GM19035 (cell line): ENCODE results near the gene RPS25.
"Not testable (repeated sequence)": the region's sequence is repeated elsewhere in the genome, so short reads cannot be mapped to it uniquely, and the experiment has no call there.

Experiments used
- ATAC-seq: cut with Tn5 transposase; IDR thresholded peaks from one replicate; pipeline ENCODE4 v1.9.1; 2021; ENCODE audit not compliant: unreplicated experiment

RPS25 gene

DNA sequence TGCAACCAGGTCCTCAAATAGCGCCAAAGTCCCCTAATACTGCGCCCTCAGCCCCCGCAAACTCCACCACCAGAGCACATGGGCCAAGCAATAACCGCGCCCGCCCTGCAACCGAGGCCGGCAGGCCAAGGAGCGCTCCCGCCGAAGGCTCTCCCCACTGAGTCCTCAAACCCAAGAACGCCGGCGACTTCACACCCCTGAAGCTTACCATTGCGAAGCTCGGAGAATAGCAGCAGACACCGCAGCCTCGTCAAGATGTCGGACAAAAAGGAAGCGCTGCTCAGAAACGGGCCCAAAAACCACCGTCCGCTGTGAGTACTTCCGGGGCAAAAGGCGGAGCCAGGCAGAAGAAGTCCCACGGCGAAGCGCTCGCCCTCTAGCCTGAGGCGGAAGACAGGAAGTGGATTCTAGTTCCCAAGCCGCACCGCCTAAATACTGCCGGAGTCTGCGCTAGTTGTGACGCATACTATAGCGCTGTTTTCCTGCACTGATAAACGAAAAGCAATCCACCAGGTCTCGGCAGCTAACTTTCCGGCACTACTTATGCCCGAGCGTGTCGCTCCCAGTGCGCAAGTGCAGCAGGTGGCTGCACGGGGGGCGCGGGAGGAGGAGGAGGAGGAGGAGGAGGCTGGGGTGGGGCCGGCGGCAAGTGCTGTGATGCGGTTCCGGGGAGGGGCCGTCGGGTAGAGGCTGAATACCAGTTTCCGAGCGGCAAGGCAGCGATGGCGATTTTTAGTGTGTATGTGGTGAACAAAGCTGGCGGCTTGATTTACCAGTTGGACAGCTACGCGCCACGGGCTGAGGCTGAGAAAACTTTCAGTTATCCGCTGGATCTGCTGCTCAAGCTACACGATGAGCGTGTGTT is at the start of gene RPS25, which contains the start of gene TRAPPC4:
RPS25 (minus strand) TSS at position 270 of the 865 bp plus-strand sequence; CDS start at position 211, 59 bp downstream.
TRAPPC4 (plus strand) TSS at position 693 of the 865 bp plus-strand sequence; CDS start at position 723, 30 bp downstream.
- ATAC-seq = peak; percentile 90

DNA sequence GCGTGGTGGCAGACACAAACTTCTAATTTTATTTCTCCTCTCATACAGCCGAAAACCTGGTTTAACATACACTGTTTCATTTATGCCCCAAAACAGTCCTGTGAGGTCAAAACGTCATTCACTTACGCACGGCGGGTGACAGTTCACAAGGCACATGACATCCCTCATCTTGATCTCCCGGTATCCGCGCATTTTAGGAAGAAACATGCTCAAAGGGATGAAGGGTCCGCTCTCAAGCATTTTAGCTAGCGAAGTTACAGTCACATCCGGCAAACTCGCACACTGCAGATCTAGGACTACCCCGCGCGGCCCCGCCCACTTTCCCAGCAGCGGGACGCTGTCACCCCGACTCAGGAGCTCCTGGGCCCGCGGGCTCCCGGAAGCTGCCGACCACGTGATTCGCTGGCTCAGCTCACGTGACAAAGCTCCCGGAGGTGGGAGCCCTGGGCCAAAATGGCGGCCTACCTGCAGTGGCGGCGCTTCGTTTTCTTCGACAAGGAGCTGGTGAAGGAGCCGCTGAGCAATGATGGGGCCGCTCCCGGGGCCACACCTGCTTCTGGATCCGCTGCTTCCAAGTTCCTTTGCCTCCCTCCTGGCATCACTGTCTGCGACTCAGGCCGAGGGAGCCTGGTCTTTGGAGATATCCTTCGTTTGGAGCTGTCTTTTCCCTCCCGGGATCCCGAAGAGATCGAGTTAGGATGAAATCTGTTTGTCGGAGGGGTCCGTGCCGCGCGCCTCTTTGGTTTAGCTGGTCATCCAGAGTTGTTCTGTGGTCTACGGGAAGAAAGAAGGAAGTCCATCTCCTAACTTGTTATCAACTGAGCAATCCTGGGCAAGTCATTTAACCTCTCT is 49.5 kb upstream of the RPS25 start, which contains the start of gene VPS11:
VPS11 (plus strand) TSS at position 448 of the 852 bp plus-strand sequence; CDS start at position 454, 6 bp downstream.
- peak; percentile 90 for ATAC-seq

GRCh38 chr11:119065369-119065768 is 47.2 kb upstream of the RPS25 start:
- ATAC-seq = no peak

GRCh38 chr11:119062779-119063178 is 44.6 kb upstream of the RPS25 start:
- no peak for ATAC-seq

GRCh38 chr11:119061256-119061655 is 43.1 kb upstream of the RPS25 start:
- no peak for ATAC-seq

- not testable (repeated sequence) for ATAC-seq
These were observed 41.0 kb upstream of the RPS25 start for GRCh38 chr11:119059128-119059527.

DNA sequence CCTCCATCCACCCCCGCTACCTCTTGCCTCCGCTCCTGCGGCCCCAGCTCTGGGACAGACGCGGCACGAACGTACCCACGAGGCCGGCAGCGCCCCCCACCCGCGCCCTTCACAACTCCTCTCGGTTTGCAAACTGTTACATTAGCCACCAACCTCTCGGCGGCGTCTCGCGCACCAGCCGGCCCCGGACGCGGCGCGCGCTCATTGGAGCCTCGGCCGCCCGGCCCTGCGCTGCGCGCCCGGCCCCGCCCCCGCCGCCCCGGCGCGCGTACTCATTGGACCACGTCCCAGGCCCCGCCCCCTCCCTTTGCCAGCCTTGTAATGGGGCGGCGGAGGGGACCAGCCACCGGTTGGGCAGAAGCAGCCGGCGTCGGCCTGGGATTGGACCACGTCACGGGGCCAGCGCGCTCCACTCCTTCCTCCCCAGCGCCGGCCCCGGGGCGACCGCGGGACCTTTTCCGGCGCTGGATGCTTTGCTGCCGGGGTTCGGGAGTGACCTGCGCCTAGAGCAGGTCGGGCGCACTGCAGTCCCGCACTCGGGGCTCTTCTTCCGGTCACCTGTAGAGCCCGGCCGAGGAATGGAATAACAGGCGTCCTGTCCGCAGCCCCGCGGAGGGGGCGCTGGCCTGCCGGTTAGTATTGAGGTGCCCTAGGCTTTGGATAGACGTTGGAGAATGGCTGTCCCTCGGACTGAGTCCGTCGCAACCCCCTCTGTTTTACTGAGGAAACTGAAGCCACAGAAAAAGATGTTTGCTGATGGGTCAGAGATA is 39.0 kb upstream of the RPS25 start, which contains the start of gene HYOU1:
HYOU1 (minus strand) TSS at position 206 of the 770 bp plus-strand sequence. CDS start 1,045 bp downstream, outside the sequence.
- ATAC-seq = peak; percentile 88

DNA sequence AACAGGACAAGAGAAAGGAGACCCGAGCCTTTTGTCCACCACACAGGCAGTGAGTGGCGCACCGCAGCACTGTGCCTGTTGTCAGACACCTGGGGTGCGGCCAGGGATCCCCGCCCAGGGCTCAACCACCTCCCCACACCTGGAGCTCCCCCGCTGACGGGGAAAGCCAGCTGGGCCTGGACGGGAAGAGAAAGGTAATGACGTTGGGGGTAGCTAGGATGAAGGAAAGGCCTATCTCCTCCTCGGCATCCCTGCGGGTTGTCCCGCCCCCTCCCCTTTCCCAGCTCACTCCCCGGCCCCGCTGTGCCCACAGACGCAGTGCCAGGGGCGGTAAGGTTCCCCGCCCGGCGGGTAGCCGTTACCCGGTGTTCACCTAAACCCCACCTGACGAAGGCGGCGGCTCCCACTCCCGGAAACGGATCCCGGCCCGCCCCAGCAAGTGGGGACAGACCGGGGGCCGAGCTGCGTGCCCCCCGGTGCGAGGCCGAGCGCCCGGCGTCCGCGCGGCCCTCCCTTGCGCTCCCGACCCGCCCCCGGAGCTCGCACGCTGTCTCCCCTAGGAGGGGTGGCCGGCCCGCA is 38.4 kb upstream of the RPS25 start:
- peak; percentile 21 for ATAC-seq

- no peak for ATAC-seq
These were observed 37.8 kb upstream of the RPS25 start for GRCh38 chr11:119055901-119056300.

DNA sequence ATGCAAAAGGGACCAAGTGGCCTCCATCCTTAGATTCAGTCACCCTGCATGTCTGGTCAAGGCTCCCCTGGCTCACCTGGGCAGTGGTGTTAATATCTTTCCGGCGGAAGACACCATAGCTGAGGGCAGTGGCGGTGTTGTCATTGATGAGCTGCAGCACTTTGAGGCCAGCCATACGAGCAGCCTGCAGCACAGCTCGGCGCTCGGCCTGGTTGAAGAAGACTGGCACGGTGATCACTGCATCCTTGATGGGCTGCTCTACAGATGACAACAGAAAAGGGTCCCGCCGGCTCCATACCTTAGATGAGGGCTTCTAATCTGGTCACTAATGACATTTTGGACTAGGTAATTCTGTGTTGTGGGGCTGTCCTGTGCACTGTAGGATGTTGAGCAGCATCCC is 36.3 kb upstream of the RPS25 start:
- no peak for ATAC-seq

DNA sequence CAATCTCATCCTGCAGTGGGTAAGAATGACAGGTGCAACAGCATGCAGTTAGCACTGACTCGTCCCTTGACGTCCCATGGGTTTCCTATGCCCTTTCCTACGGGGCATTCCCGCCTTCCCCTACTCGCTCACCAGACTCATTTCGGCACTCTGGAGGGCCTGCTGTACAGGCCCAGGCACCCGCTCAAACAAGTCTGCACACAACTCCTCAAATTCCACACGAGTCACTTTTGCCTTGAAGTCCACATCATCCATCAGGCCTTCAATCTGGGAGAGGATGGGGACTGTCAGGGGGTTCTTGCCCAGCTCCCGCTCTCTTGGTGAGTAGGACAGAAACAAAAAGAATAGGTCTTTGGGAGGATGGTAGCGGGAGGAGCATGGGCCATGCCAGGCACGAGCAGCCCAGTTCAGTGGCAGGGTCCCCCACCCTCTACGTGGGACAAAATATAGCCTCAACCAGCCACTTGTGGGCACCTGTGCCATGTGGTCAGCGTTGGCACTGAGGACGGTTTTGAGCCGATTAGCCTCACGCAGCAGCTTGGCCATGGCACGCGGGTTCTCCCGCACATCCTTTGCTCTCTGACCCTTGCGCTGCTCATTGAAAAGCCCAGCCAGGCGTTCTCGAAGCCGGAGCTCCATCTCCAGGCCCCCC is 34.1 kb upstream of the RPS25 start:
- no peak for ATAC-seq

DNA sequence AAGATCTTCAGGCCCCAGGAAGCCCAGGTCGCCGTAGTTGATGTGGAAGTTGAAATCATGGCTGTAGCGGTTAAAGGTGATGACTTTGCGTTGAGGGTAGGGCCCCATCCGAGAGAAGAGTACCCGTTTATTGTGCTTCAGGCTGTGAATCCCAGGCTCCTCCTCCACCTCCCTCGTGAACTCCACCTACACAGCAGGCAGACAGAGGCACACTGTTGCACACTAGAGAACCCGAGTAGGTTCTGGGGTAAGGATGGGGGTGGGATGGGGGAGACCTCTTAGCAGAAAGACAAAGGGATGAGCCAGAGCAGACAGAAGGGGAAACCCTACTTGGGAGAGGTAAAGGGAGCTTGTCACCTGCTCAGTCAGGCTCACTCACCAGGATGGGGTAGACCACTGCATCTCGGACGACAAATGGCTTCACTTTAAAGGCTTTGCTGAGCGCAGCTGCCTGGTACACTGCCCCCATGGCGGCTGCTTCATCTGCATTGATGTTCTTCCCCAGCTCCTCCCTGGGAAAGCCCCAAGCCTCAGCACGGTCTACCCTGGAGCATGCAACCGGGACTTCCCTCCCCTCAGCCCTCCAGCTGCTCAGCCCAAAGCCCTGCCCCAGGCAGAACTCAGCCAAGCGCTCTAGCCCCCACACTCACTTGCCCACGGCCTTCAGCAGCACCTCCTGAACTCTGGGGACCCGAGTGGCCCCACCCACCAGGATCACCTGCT is 33.5 kb upstream of the RPS25 start:
- peak; percentile 48 for ATAC-seq

GRCh38 chr11:119049081-119049480 is 30.9 kb upstream of the RPS25 start:
- ATAC-seq = no peak

DNA sequence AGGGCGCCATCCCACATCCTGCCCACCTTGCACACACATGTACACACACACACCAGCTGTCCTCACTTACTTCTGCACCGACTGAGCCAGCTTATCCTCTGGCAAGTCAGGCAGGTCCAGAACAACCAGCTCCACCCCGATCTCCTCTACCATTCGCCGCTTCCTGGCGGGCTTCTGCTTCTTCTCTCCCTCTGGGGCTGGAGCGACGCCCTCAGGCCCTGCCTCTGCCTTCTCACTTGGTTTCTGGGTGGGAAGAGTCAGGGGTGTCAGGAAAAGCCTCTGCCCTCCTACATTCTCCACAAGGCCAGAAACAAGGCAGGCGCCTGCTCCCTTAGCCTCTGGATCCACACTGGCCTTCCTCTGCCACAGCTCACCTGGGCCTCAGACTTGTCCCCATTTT is 30.5 kb upstream of the RPS25 start:
- no peak for ATAC-seq

DNA sequence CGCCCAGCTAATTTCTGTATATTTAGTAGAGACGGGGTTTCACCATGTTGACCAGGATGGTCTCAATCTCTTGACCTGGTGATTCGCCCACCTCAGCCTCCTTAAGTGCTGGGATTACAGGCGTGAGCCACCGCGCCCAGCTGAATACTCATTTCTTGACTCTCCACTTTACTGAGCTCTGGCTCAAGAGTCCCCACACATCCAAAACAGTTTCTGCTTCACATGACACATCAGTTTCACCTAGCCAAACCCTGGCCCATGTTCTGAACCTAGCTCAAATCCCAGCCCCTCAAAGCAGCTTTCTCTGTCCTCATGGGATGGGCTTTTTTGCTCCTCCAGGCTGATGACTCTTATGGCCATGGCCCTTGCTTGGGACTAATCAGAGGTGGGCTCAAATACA is 29.1 kb upstream of the RPS25 start:
- no peak for ATAC-seq

DNA sequence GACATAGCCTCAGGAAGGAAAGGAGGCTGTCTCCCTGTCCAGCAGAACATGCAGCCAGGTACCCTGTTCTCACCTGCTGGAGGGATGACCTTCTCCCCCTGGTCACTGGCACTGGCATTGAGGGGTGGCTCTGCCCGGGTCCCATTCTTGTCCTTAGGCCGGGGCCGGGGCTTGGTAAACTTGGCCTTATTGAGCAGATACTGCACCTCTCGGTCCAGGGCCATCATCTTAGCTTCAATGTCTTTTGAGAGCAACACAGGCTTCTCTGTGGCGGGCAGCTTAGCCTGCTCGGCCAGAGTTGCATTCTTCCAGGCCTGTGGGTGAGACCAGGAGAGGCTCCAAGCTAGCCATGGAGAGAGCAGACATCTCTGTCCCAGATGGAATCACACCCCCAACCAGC is 28.3 kb upstream of the RPS25 start:
- ATAC-seq = no peak

- no peak for ATAC-seq
These were observed 26.6 kb upstream of the RPS25 start for GRCh38 chr11:119044708-119045107.

GRCh38 chr11:119042927-119043326 is 24.8 kb upstream of the RPS25 start:
- ATAC-seq = no peak

- no peak for ATAC-seq
These were observed 23.8 kb upstream of the RPS25 start for GRCh38 chr11:119041821-119042514.
